Glutamatergic neuron (in vitro differentiated cells): ENCODE data around the gene SHANK3. TPM values are rescaled to one million over a fixed set of nuclear protein-coding genes. Genes with fewer than 3 reads are reported as not detected.

Experiments
- DNase-seq: peaks from one replicate; pipeline ENCODE4 v3.0.0; 2022
- H3K27ac Mint-ChIP-seq: one replicate; pipeline ENCODE4 v1.8.0; 2020; ENCODE audit warnings: mild to moderate bottlenecking, mixed read lengths, inconsistent platforms; ENCODE audit not compliant: unreplicated experiment
- H3K27me3 Mint-ChIP-seq: one replicate; pipeline ENCODE4 v1.8.0; 2020; ENCODE audit warnings: mild to moderate bottlenecking, moderate library complexity, mixed read lengths, inconsistent platforms; ENCODE audit not compliant: unreplicated experiment
- H3K36me3 Mint-ChIP-seq: one replicate; pipeline ENCODE4 v1.8.0; 2020; ENCODE audit warnings: mild to moderate bottlenecking, mixed read lengths, inconsistent platforms; ENCODE audit not compliant: unreplicated experiment
- H3K4me1 Mint-ChIP-seq: one replicate; pipeline ENCODE4 v1.8.0; 2020; ENCODE audit warnings: mild to moderate bottlenecking, low read depth, mixed read lengths, inconsistent platforms; ENCODE audit not compliant: unreplicated experiment
- H3K4me3 Mint-ChIP-seq: one replicate; pipeline ENCODE4 v1.8.0; 2020; ENCODE audit warnings: mild to moderate bottlenecking, mixed read lengths, inconsistent platforms; ENCODE audit not compliant: unreplicated experiment
- H3K9me3 Mint-ChIP-seq: one replicate; pipeline ENCODE4 v1.8.0; 2020; ENCODE audit warnings: mild to moderate bottlenecking, moderate library complexity, mixed read lengths, inconsistent platforms; ENCODE audit not compliant: unreplicated experiment
- total RNA-seq: library from RNA; stranded (reverse); fragmentation: NEBNext Ultra II Directional; extraction: Animal tissue kit (Norgen Biotek cat#: 25700); gene quantifications from one replicate; pipeline ENCODE4 v1.2.1, GENCODE V29; 2021; ENCODE audit not compliant: unreplicated experiment
- TF ChIP-seq, protein P1 (sequence below): fragments of 200-600 bp; sonication (generic); IDR thresholded peaks from one replicate; pipeline ENCODE4 v1.5.0; 2021; ENCODE audit not compliant: partially characterized antibody, unreplicated experiment

Gene SHANK3
- total RNA-seq, 1 donor from 2014 or later: 20.4 TPM

DNA sequence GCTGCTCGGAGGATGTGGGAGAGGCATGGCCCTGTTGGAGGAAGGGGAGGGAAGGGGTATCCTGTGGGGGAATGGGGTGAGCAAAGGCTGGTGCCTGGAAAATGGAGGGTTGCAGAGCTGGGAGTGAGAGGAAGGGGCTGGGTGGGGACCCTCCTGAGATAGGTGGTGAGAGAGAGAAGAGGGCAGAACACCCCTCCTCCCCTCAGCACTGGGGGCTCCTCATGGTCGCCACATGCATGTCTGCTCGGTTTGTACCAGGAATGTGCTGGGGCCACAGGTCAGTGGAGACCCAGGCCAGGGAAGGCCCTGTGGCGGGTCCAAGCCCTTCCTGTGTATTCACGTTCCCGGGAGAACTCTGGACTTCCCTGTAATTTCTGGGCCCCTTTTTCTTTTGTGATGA, 37.6 kb downstream of the SHANK3 start:
- peaks cover 4% of the 10 kb centered on the region for H3K4me1 Mint-ChIP-seq
- no peak overlapping the region for H3K27ac Mint-ChIP-seq
- H3K27me3 Mint-ChIP-seq: peaks cover 11% of the 10 kb centered on the region
- DNase-seq: peak; percentile 10
- TF ChIP-seq, protein P1, sequence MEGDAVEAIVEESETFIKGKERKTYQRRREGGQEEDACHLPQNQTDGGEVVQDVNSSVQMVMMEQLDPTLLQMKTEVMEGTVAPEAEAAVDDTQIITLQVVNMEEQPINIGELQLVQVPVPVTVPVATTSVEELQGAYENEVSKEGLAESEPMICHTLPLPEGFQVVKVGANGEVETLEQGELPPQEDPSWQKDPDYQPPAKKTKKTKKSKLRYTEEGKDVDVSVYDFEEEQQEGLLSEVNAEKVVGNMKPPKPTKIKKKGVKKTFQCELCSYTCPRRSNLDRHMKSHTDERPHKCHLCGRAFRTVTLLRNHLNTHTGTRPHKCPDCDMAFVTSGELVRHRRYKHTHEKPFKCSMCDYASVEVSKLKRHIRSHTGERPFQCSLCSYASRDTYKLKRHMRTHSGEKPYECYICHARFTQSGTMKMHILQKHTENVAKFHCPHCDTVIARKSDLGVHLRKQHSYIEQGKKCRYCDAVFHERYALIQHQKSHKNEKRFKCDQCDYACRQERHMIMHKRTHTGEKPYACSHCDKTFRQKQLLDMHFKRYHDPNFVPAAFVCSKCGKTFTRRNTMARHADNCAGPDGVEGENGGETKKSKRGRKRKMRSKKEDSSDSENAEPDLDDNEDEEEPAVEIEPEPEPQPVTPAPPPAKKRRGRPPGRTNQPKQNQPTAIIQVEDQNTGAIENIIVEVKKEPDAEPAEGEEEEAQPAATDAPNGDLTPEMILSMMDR: no peak
- peaks cover 5% of the 10 kb centered on the region for H3K36me3 Mint-ChIP-seq
- H3K9me3 Mint-ChIP-seq: peaks cover 5% of the 10 kb centered on the region
- H3K4me3 Mint-ChIP-seq: no peak overlapping the region

DNA sequence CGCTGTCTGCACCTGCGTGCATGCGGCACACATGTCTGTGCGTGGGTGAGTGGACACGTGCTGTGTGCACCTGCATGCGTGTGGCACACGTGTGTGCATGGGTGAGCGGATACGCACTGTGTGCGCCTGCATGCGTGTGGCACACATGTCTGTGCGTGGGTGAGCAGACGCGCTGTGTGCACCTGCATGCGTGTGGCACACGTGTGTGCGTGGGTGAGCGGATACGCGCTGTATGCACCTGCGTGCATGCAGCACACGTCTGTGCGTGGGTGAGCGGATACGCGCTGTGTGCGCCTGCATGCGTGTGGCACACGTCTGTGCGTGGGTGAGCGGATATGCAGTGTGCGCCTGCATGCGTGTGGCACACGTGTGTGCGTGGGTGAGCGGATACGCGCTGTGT, 38.3 kb downstream of the SHANK3 start:
- H3K36me3 Mint-ChIP-seq: peaks cover 5% of the 10 kb centered on the region
- H3K4me3 Mint-ChIP-seq: no peak overlapping the region
- DNase-seq: peak; percentile 1
- H3K27me3 Mint-ChIP-seq: peaks cover 11% of the 10 kb centered on the region
- TF ChIP-seq, protein P1: no peak
- peaks cover 4% of the 10 kb centered on the region for H3K4me1 Mint-ChIP-seq
- peaks cover 5% of the 10 kb centered on the region for H3K9me3 Mint-ChIP-seq
- H3K27ac Mint-ChIP-seq: no peak overlapping the region

DNA sequence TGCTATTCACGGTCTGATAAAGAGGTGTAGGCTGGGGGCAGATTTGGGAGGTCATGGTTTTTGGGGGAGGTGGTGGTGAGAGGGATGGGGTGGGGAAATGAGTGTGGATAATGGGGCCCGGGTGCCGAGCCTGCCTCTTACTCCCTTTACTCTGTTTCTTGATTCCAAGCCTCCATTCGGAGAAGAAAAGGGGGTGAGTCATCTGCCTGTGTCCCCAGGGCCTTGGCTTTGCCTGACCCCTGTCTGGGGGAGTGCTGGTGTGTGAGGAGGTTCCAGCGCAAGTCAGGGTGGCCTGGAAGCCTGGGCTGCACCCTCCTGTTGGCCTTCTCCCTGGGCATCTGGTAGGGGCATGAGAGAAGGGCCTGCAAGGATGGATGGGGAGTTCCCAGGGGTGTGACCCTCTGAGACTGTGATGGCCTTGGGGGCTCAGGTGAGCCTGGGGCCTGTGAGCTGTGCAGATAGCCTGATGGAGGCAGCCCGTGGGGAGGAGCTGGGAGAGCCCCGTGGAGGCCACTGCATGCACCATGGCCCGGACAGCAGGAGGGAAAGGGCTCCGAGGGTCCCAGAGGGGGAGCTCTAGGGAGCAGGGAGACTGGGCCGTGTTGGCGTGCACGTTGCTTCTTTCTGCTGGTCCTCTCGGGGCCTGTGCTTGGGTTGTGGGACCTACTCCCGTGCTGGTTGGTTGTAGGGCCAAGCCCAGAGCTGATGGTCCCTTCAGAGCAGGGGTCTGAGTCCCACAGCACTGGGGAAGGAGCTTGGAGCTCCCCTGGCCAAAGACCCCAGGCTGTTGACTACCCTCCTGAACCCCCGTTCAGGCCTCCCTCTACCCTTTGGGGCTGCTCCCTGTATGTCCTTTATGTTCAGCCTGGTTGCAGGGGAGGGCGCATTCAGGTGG, 39.1 kb downstream of the SHANK3 start:
- peaks cover 9% of the 10 kb centered on the region for H3K9me3 Mint-ChIP-seq
- no peak overlapping the region for H3K27ac Mint-ChIP-seq
- peaks cover 5% of the 10 kb centered on the region for H3K36me3 Mint-ChIP-seq
- peak; percentile 9 for DNase-seq
- peaks cover 4% of the 10 kb centered on the region for H3K4me1 Mint-ChIP-seq
- peaks cover 15% of the 10 kb centered on the region for H3K27me3 Mint-ChIP-seq
- no peak overlapping the region for H3K4me3 Mint-ChIP-seq
- TF ChIP-seq, protein P1: no peak

DNA sequence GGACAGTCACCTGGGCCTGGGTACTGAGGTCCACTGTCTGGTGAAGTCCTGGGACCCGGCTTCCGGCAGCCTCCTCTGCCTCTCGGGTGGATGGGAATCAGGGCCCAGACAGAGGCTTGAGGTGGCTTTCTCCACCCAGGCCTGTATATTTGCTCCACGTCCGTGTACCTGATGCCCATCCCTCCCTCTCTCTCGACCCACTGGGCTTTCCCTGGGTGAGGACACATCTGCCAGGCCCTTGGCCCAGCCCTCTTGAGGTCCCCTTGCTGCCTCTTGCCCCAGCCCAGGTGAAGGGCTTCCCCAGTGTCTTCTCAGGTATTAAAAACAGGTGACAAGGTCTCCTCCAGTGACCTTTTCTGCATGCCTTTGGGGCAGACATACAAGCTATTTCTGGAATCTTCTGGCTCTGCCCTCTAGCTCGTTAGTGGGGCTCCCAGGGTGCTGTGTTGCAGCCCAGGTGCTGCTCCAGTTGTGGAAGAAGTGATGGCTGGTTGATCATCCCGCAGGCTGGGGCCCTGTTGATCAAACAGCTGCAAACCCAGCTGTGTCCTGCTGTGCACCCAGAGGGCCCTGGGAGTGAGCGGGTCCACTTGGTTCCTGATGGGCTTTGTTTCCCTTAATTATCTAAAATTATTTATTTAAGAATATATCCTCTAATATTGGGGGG, 39.9 kb downstream of the SHANK3 start:
- TF ChIP-seq, protein P1: no peak
- H3K9me3 Mint-ChIP-seq: peaks cover 9% of the 10 kb centered on the region
- H3K4me3 Mint-ChIP-seq: no peak overlapping the region
- DNase-seq: peak; percentile 15
- peaks cover 4% of the 10 kb centered on the region for H3K4me1 Mint-ChIP-seq
- H3K27ac Mint-ChIP-seq: no peak overlapping the region
- H3K27me3 Mint-ChIP-seq: peaks cover 19% of the 10 kb centered on the region
- peaks cover 8% of the 10 kb centered on the region for H3K36me3 Mint-ChIP-seq

DNA sequence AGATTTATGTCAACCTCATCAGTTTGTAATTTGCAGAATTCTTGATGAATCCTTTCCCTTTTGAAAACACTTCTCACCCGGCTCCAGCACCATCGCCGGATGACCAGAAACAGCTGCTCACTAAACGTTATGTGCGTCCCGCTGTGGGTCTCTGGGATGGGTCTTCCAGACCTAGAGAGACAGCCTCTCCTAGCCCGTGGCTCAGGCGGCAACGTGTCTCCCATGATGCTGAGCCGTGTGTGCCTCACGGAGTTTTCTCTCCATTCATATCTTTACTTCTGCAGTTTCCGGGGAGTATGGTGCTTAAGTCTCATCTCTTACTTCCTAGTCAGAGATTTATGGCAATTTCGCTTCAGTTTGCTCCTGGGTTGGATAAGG, 40.4 kb downstream of the SHANK3 start:
- TF ChIP-seq, protein P1: no peak
- Mint-ChIP-seq H3K36me3 (peaks cover 11% of the 10 kb centered on the region), H3K4me1 (peaks cover 4% of the 10 kb centered on the region), H3K9me3 (peaks cover 11% of the 10 kb centered on the region), H3K4me3 (no peak overlapping the region), H3K27me3 (peaks cover 22% of the 10 kb centered on the region), H3K27ac (no peak overlapping the region)
- peak; percentile 5 for DNase-seq
